ENCODE data around the gene CDH18.

CDH18 gene, protein sequence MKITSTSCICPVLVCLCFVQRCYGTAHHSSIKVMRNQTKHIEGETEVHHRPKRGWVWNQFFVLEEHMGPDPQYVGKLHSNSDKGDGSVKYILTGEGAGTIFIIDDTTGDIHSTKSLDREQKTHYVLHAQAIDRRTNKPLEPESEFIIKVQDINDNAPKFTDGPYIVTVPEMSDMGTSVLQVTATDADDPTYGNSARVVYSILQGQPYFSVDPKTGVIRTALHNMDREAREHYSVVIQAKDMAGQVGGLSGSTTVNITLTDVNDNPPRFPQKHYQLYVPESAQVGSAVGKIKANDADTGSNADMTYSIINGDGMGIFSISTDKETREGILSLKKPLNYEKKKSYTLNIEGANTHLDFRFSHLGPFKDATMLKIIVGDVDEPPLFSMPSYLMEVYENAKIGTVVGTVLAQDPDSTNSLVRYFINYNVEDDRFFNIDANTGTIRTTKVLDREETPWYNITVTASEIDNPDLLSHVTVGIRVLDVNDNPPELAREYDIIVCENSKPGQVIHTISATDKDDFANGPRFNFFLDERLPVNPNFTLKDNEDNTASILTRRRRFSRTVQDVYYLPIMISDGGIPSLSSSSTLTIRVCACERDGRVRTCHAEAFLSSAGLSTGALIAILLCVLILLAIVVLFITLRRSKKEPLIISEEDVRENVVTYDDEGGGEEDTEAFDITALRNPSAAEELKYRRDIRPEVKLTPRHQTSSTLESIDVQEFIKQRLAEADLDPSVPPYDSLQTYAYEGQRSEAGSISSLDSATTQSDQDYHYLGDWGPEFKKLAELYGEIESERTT

DNA sequence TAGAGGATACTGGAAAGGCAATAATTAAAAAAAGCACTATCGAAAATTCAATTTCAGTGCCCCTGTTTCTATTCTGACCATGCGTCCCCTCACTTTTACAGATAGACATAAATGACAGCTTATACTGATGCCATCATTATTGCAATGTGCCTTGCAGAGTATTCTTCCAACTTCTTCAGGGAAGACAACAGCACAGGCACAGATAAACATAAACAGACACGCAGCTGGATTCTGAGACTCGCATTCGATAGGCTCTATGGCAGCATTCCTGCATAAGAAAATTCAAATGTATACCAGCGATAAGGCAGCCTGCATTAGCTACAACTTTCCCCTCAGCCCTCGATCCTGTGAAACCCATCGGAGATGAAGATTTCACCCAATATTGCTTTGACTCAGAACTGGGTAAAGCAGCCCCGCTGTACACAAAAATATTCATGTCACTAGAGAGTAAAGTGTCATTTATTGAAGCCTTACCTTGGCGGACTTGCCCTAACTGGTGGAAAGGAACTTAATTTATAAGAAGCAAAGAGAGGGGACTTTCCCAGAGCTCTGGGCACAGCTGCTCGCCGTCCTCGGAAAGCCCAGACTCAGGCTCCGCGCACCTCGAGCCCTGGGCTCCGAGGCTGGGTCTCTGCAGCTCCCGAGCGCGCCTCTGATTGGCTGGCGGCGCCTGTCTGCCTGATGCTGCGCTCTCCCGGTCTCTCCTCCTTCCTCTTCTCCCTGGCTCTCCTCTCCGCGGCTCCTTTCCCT, at the start of gene CDH18:
Gene CDH18 (minus strand): TSS at position 589 of the 750 bp plus-strand sequence. CDS start 149,214 bp downstream, outside the sequence.
- no peak for DNase-seq

DNA sequence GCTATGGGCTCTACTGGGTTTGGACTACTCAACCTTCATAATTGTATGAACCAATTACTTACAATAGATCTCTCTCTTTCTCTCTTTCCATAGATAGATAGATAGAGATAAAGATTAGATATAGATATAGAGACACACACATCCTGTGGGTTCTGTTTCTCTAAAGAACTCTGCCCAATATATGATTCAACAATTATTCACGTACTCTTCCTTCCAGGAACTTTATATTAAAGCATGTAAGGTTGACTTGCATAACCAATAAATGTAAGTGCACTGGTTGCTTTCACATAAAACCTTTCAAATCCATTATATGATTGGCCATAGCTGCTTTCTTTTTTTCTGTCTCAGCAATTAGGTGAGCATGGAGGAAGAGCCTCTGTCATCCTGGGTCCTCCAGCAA, 46.7 kb upstream of the CDH18 start:
- DNase-seq: no peak

DNA sequence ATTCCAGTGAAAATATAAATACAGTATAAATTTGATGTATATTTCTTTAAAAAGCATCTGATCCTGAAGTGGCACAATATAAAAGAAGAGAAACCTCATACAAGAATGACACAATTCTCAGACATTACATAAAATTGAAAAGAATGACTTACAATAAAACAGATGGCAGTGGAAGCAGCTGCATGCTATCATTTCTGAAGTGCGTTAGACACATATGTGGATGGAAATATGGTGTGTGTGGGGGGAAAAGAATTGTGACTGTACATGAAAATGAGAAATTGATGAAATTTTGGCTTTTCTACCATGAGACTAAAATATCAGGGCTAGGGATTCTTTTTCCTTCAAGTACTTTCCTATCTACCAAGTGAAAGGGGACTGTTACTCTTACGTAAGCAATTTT, 45.9 kb upstream of the CDH18 start:
- no peak for DNase-seq

DNA sequence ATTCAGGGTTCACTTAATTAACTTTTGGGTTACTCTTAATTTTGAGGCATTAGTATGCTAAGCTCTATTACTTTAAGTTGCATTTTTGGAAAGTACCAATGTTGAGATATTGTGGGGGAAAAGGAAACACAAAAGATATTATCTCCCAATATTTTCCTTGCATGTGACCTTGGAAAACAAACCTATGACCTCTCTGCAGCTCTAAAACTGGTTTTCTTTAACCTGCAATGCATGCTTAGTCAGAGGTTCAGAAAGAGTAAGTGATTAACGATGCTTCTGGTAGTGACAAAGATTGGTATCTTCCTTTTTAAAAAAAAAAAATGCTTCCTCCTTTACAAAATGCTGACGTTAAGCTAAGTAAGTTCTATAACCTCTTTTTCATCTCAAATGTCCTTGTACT, 44.9 kb upstream of the CDH18 start:
- no peak for DNase-seq

DNA sequence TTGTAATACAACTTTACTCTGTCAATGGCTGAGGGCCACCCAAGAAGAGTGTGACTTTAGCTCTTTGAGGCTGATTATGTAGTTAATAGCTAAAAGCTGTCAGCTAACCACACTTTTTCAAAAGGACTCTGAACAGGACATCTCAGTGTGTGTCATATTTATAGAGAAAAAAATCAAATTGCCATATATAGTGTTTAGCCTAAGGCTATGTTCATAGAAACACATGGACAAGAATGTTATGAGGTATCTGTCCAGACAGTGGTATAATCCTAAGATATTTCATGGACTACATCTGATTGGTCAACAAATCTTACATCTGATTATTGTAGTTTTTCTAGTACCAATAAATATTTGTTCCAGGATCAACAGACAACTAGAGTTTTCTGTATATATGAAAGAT, 42.1 kb upstream of the CDH18 start:
- no peak for DNase-seq

DNA sequence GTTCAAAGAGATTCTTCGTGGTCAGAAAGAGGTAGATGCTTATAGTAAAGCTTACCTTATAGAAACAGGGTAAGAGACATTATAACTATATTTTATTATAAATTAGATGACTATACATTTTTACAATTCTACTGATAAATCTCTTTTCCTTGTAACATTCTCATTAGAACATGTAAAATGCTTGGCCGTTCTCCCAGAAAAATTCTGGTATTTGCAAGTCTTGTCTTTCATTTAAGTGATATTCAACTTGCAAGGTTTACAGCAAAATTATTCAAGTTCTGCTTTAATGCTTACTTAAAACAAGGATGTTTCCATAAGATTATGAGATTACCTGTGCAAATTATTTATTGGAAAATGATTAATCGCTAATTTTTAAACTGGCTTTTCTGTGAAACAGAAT, 41.3 kb upstream of the CDH18 start:
- no peak for DNase-seq

DNA sequence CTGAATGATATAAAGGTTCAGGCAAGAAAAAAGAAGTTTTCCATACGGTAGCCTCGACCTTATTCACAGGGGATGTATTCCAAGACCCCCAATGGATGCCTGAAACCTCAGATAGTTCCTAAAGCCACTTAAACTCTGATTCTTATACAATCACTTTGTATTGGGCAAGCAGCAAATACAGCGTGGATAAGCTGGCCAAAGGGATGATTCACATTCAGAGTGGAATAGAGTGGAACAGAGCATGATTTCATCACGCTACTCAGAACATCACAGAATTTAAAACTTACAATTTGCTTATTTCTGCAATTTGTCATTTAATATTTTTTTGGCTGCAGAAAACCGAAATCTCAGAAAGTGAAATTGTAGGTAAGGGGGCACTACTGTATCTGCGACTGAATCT, 40.5 kb upstream of the CDH18 start:
- DNase-seq: no peak

DNA sequence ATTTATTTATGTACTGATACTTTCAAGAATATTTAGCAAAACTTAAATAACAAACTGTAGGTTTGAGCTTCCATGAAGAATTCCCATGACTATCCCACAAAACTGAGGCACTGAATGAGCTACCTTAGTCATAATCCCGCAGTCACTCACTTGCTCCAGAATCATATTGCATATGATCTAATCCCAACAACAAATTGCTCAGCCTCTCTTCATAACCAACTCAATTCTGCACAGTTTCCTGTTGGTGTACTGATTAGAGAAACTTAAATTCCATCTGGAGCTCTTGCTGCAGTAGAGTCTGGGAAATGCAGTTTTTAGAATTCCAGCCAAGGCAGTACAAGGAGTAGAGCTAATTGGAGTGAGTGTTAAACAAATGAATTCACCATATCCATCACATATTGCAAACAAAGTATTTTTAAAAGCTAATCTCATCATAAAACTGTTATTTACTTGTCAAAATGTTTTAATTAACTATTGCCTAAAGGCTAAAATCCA, 35.7 kb upstream of the CDH18 start:
- no peak for DNase-seq

DNA sequence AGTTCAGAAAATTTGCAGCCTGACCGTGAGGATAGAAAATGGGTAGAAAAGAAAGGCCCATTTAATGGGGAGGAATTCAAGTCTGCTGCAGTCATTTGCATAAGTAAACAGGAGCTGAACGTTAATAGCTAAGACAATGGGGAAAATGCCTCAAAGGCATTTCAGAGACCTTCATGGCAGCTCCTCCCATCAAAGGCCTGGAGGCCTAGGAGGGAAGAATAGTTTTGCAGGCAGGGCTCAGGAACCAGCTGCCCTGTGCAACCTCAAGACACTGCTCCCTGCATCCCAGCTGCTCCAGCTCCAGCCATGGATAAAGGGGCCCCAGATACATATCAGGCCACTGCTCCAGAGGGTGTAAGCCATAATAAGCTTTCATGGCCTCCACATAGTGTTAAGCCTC, 32.2 kb upstream of the CDH18 start:
- no peak for DNase-seq

DNA sequence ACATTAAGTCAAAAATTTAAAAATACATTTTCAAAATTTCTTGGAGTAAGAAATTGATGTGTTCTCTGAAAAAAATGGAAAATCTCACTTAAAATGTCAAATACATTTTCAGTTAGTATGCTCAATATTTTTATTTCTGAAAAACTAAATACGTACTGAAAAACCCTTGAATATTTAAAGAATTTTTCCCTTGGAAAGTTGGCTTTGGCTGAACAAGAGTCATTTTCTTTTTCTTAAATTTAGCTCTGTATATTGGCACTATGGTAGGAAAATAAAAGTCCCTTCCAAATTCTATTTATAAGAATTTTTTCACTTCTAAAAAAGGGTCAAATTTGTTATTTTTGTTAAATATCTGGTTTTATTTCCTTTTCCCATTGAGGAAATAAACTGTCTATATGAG, 29.0 kb upstream of the CDH18 start:
- DNase-seq: no peak

DNA sequence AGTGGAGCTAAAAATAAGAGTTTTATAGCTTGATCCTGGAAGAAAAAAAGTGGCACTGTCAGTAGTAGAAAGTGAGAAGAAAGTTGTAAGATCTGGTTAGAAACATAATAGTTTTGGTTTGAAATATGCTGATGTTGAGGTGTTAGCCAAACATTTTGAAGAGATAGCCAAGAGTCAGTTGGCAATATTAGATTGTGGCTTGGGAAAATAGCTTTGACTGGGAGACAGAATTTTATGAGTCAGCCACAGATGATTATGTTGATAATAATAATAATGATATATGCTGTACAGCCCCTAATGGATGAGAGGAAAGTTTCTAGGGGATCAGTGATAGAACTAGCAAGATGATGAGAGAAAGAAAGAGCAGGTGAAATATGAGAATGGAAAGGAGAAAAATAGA, 12.4 kb upstream of the CDH18 start:
- no peak for DNase-seq

DNA sequence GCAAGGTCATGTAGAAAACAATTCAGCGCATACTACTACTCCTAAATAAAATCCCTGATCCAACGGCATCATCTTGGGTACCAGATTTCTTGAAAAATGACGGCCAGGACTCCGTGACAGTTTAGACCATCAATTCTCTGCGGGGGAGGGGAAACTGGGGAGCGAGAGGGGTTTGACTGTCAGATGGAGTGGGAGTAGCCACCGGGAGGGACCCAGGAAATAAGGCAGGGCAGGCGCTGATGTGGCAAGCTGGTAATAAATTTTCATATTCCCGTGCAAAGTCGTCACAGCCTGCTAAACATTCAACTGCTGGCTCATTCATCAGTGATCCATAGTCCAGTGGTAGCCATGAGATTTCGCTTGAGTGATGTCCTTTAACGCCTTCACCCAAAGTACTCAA, 457 bp upstream of the CDH18 start:
- no peak for DNase-seq

DNA sequence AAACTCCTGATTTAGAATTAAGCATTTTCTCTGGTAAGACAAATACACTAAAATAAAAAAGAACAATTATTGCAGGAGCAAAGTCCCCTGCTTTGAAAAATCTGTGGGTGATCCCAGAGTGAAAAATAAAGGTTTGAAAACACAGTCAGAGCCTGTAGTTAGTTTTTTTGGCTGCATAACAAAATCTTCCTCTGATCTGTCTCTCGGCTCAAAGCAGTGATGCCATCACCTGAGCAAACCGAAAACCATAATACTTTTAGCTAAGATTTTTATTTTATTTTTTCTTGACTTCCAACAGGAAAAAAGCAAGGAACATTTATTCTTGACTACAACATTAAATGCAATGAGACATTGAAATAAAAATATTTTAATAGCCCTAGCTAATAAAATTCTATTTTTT, 1.2 kb downstream of the CDH18 start:
- no peak for DNase-seq

DNA sequence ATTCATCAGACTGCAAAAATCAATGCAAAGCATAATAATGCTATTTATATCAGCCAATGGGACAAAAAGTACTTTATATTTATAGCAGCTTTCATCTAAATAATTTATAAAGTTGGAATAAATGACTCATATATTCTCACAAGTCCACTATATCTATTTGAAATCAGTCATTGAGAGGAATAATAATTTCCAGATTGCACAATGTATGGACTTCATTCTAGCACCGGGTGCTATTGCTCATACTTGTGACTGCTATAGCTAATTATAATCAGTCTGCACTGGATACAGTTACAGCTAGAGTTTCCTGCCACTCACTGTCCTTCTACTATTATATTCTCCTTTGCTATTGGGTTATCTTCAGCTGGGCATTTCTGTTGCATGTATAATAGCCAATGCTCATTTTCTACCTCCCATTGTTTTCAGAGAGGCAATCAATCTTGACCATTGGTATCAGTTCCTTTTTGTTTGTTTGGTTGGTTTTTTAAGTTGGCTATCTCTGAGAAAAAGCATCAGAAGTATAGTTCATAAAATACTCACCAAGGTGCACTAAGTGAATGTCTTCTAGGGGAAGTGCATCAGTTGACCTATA, 1.9 kb downstream of the CDH18 start:
- DNase-seq: no peak

DNA sequence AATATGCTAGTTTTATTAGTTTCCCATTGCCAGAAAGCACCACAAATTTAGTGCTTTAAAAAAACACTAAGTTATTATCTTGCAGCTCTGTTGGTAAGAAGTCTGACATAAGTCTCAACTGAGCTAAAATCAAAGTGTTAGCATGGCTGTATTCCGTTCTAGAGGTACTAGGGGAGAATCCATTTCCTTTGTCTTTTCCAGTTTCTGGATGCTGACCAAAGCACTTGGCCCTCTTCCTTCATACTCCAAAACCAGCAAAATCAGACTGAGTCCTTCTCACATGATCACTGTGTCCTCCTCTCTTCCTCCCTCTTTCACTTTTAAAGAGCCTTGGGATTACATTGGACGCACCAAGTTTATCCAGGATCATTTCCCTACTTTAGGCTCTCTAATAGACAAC, 9.5 kb downstream of the CDH18 start:
- no peak for DNase-seq

DNA sequence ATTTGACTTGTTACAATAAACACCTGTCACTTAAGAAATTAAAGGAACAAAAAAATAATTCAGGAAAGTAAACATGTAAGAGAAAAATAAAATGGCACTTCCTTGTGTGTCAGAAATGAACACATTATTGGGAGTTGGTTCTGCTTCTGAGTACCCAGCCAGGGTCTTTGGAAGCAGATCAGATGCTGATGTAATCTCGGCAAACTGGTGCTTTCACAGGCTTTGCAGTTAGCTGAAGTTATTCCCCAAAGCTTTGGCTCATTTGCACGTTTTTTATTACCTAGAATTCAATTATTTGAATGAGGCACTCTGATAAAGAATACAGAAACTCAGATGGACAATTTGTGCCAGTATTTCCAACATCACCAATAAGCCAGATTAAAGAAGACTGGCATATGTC, 10.9 kb downstream of the CDH18 start:
- DNase-seq: no peak

DNA sequence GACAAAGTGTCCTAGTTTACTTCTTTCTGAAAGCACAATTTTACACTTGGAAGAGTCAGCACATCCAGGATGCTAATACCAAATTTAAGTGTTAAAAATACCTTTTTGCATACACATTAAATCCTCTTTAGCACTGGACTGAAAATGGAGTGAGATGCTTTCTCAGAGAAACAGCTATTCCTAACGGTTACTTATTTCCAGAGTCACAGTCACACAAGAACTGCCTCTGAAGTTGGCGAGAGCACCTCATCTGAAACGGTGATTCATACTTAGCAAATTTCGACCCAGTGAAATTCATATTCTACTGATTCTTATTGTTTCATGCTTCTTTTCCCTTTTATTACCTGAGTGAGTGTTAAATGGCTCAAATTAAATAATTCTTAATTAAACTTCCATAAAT, 12.2 kb downstream of the CDH18 start:
- no peak for DNase-seq

DNA sequence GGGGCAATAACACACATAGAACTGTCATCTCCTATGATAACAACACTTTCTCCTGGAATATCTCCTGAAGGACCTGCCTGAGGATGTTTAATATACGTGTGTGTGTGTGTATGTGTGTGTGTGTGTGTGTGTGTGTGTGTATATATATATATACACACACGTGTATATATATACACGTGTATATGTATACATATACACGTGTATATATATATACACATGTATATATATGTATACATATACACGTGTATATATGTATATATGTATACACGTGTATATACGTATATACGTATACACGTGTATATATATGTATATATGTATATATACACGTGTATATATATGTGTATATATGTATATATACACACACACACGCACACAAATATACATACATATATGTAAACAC, 27.5 kb downstream of the CDH18 start:
- no peak for DNase-seq

DNA sequence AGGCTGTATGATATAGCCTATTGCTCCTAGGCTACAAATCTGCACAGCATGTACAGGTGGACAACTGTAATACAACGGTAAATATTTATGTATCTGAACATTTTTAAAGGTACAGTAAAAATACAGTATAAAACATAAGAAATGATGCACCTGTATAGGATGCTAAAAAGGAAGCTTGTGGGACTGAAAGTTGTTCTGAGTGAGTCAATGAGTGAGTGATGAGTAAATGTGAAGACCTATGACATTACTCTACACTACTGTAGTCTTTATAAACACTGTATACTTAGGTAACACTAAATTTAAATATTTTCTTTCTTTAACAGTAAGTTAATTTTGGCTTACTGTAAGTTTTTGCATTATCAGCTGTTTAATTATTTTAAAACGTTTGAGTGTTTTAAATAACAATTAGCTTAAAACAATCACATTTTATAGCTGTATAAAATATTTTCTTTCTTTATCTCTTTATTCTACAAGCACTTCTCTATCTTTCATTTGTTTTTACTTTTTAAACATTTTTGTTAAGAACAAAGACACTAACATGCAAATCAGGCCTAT, 28.1 kb downstream of the CDH18 start:
- DNase-seq: no peak

DNA sequence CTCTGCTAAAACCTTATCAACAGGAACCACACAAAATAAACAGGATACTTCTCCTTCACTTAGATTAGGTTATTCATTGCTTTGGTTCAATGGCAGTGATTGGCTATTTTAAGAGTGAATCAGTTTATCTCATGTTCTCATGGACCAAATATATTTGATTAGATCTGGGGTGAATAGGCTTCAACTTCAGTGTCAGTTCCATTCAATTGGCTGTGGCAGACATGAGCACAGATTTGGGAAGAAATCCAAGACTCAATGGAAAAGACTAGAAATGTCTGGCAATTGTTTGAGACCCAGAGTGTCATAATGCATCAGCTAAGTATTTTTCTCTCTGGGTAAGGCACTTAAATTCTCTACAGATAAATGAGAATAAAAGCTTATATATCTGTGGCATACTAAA, 37.1 kb downstream of the CDH18 start:
- DNase-seq: no peak

DNA sequence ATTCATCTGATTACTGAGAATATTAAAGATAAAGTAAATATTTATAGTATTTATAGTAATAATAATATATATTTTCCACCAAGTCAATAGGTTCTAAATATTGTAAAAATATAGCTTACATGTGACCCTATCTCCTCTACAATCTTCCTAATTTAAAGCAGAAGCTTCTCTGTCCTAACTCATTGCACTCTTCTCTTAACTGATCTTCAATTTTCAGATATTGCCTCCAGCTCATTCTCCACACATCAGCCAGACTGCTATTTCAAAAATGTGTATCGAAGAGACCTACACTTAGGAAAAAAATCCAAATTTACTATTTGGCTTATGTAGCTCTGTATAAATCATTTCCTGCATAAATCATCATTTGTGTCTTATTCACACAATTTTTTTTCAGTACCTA, 47.8 kb downstream of the CDH18 start:
- DNase-seq: no peak

DNA sequence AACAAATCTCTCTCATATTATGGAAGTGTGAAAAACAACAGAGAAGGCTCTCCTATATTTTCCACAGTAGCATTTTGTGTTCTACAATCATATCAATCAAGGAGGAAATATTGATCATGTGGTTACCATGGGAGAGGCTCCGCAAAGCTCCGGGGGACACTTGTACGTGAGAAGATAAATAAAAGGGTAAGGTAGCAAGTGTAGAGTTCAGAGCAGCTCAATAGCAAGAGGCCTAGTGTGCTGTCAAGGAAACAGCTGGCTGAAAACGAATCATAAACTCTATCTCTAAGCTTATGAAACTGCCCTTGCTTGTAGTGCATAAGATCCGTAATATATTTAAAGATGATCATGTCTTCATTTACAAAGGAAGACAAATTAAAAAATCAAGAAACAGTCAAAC, 57.5 kb downstream of the CDH18 start:
- DNase-seq: no peak
